WTC11 (cell line): ENCODE measurements around the gene HDAC3. TPM values are rescaled to one million over a fixed set of nuclear protein-coding genes. Genes with fewer than 3 reads are reported as not detected.
A peak's percentile ranks its signal among the peaks of the same experiment; 100 is the strongest.

Experiments used
- ATAC-seq: fragments of 200-7000 bp; cut with Tn5 transposase; 2 replicates; pipeline ENCODE4 v1.10.0; 2021; ENCODE audit warnings: mild to moderate bottlenecking, moderate library complexity
- CTCF ChIA-PET: fragments of 300-600 bp; sonication (Branson Sonifier 250); formaldehyde crosslinking; loops from one replicate; lab custom pipeline; 2021; ENCODE audit warnings: antibody characterized with exemption; lab: Charles Lee
- POLR2A ChIA-PET: fragments of 350-600 bp; sonication (Branson Sonifier 250); formaldehyde crosslinking; loops from one replicate; lab custom pipeline; 2021; ENCODE audit warnings: antibody characterized with exemption; lab: Charles Lee
- DNase-seq: peaks from one replicate; pipeline ENCODE4 v3.0.0; 2021; ENCODE audit warnings: low spot score
- H3K27ac Mint-ChIP-seq: 2 replicates; pipeline ENCODE4 v1.8.0; 2021; ENCODE audit warnings: mixed read lengths
- H3K27me3 Mint-ChIP-seq: 2 replicates; pipeline ENCODE4 v1.8.0; 2021; ENCODE audit warnings: low read depth, mild to moderate bottlenecking, moderate library complexity, mixed read lengths
- H3K36me3 Mint-ChIP-seq: 2 replicates; pipeline ENCODE4 v1.8.0; 2021; ENCODE audit warnings: mixed read lengths
- H3K4me1 Mint-ChIP-seq: 2 replicates; pipeline ENCODE4 v1.8.0; 2022; ENCODE audit warnings: mixed read lengths
- H3K4me3 Mint-ChIP-seq: 2 replicates; pipeline ENCODE4 v1.8.0; 2021; ENCODE audit warnings: mild to moderate bottlenecking, moderate library complexity, mixed read lengths
- H3K9me3 Mint-ChIP-seq: 2 replicates; pipeline ENCODE4 v1.8.0; 2021; ENCODE audit warnings: mixed read lengths
- ETV6 ChIP-seq: sonication (generic); formaldehyde crosslinking; IDR thresholded peaks from 2 replicates; pipeline ENCODE4 v1.8.1; 2022; ENCODE audit warnings: mild to moderate bottlenecking, missing genetic modification reagents
- GABPB1 ChIP-seq: sonication (generic); formaldehyde crosslinking; IDR thresholded peaks from 2 replicates; pipeline ENCODE4 v1.8.1; 2023; ENCODE audit warnings: mild to moderate bottlenecking, missing genetic modification reagents
- OVOL2 ChIP-seq: fragments of 250-450 bp; sonication (Bioruptor Pico); IDR thresholded peaks from 2 replicates; pipeline ENCODE4 v1.9.0; 2021; ENCODE audit warnings: mild to moderate bottlenecking, borderline replicate concordance
- SP1 ChIP-seq: sonication (generic); formaldehyde crosslinking; conservative IDR thresholded peaks from 2 replicates; pipeline ENCODE4 v1.8.1; 2022; ENCODE audit warnings: missing genetic modification reagents
- ZNF121 ChIP-seq: sonication (generic); formaldehyde crosslinking; IDR thresholded peaks from 2 replicates; pipeline ENCODE4 v1.8.0; 2023; ENCODE audit warnings: missing genetic modification reagents
- total RNA-seq: library from RNA; stranded (reverse); gene quantifications from 3 replicates; pipeline ENCODE4 v1.2.3, GENCODE V29; 2021
- TF ChIP-seq, protein P1 (sequence below): fragments of 250-450 bp; sonication (Bioruptor Pico); IDR thresholded peaks from 2 replicates; pipeline ENCODE4 v1.9.0; 2021; ENCODE audit warnings: mild to moderate bottlenecking
- TF ChIP-seq, protein P2 (sequence below): sonication (generic); formaldehyde crosslinking; IDR thresholded peaks from 2 replicates; pipeline ENCODE4 v1.8.1; 2022; ENCODE audit warnings: low read depth, missing genetic modification reagents, borderline replicate concordance
- TF ChIP-seq, protein P3 (sequence below): fragments of 200-600 bp; IDR thresholded peaks from 2 replicates; pipeline ENCODE4 v1.8.0; 2022; ENCODE audit warnings: antibody characterized with exemption
- TF ChIP-seq, protein P4 (sequence below): sonication (generic); formaldehyde crosslinking; IDR thresholded peaks from 2 replicates; pipeline ENCODE4 v1.8.1; 2022; ENCODE audit warnings: low read depth, mild to moderate bottlenecking, moderate library complexity, missing genetic modification reagents, borderline replicate concordance

Gene HDAC3
- total RNA-seq, 1 experiment from 2014 or later, result 96.2 TPM

DNA sequence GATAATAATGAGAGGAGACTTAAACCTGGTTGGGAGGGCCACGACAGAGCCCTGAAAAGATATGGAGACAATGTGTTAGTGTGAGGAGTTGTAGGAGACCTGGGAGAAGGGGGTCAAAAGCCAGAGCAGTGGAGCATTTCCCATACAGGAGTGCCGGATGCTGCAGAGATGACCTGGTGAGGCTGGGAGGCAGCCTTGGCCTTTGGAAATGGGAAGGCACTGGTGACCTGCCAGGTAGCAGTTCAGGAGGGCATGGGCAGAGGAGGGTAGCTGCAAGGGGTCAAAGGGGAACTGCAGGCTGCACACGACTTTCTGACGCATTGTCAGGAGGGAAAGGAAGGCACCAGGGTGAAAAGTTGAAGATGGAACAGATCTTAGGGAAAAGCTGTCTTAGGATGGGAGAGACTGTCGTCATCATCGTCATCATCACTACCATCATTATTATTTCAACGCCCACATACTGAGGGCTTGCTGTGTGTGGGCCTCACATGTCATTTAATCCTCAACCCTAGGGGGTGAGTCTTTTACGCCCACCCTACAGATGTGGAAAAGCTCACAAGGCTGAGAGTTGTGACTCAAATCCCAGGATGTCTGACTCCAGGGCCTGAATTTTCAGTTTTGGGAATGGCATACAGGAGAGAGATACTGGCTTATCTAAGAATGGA, 32.1 kb upstream of the HDAC3 start (continued):
- TF ChIP-seq, protein P1, sequence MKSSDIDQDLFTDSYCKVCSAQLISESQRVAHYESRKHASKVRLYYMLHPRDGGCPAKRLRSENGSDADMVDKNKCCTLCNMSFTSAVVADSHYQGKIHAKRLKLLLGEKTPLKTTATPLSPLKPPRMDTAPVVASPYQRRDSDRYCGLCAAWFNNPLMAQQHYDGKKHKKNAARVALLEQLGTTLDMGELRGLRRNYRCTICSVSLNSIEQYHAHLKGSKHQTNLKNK (CRISPR knock-in tag), result no peak
- TF ChIP-seq, protein P2, sequence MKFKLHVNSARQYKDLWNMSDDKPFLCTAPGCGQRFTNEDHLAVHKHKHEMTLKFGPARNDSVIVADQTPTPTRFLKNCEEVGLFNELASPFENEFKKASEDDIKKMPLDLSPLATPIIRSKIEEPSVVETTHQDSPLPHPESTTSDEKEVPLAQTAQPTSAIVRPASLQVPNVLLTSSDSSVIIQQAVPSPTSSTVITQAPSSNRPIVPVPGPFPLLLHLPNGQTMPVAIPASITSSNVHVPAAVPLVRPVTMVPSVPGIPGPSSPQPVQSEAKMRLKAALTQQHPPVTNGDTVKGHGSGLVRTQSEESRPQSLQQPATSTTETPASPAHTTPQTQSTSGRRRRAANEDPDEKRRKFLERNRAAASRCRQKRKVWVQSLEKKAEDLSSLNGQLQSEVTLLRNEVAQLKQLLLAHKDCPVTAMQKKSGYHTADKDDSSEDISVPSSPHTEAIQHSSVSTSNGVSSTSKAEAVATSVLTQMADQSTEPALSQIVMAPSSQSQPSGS (CRISPR knock-in tag), result no peak
- TF ChIP-seq, all 79 proteins: peak for 0

DNA sequence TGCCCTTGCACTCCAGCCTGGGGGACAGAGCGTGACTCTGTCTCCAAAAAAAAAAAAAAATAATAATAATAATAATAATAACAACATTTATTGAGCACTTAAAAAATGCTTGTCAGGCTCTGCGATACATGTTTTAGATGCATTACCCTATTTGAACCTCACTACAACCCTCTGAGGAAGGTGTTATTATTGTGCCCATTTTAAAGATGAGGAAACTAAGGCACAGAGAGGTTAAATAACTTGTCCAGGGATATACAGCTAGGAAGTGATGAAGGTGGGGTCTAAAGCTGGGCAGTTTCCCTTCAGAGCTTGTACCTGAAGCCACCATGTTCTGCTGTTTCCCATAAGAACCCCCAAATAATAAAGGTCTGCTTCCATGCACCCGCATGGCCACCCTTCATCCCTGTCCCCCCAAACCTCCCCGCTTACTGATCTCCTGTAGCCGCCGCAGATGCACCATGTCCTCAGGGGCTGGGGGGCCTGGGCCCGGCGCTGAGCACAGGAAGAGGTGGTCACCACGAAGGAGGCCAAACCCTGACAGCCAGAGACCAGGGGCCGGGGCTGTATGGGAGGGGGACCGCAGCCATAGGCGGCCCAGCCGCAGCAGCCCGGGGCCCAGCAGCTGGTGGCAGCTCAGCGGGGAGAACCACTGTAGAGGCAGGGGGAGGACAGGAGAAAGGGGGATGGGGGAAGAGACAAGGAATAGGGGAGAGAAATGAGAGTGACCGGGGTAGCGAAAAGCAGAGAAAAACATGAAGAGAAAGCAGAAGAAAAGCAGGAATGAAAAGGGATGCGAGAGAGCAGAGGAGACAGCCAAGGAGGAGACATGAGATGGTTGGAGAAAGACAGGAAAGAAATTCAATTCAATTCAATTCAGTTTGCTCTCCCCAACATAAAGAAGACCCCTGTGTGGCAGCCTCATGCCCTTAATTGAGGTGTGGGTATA, 29.6 kb upstream of the HDAC3 start:
- DNase-seq, result no peak
- CTCF ChIA-PET, result interaction anchor here (1.4 to 2.0 kb wide), 4 partner anchors 26 to 346 kb away, joined by 5 to 15 read pairs (median 9); partner anchors contain the start of genes DIAPH1 and GNPDA1
- H3K36me3 Mint-ChIP-seq, result peaks cover 45% of the 10 kb centered on the region

DNA sequence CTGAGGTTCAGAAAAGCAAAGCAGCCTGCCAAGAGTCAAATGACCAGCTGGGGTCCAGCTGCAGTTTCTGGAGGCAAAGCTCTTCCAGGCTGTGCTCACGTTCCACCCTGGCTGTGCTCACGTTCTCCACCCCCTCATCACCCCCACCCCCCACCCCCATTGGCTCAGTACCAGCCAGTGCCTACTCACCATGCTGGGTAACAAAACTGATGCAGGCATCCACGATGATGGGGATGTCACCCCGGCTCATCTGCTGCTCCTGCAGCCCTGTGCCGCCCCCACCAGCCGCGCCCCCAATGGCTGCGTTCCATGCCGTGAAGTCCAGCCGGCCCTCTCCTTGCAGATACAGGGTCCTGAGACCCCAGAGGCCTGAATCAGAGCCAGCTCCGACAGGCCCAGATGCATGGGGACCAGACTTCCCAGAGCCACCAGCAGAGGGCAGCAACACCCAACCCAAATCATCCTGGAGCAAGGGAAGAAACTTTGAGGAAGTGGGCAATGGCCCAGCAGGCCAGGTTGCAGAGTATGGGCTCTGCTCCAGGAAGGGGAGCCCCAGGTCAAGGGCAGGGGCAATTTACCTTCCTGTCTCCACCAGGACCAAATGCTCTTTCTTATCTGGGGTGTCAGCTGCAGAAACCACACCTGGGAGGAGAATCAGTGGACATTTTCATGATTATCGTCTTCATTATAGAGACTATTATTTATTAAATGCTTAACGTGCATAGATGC, 28.2 kb upstream of the HDAC3 start:
- ChIA-PET CTCF (interaction anchor here (0.6 to 2.0 kb wide), 35 partner anchors 8 to 347 kb away, joined by 3 to 26 read pairs (median 4); partner anchors contain the start of genes ARAP3, DELE1, DIAPH1 and FCHSD1), POLR2A (interaction anchor here (1.0 to 1.3 kb wide), 2 partner anchors 46 to 259 kb away, joined by 3 read pairs; partner anchors contain the start of genes DELE1 and DIAPH1)
- peak; percentile 95 for ATAC-seq
- no peak overlapping the region for H3K27ac Mint-ChIP-seq
- TF ChIP-seq GABPB1 (CRISPR knock-in tag), result no peak
- TF ChIP-seq, protein P3, sequence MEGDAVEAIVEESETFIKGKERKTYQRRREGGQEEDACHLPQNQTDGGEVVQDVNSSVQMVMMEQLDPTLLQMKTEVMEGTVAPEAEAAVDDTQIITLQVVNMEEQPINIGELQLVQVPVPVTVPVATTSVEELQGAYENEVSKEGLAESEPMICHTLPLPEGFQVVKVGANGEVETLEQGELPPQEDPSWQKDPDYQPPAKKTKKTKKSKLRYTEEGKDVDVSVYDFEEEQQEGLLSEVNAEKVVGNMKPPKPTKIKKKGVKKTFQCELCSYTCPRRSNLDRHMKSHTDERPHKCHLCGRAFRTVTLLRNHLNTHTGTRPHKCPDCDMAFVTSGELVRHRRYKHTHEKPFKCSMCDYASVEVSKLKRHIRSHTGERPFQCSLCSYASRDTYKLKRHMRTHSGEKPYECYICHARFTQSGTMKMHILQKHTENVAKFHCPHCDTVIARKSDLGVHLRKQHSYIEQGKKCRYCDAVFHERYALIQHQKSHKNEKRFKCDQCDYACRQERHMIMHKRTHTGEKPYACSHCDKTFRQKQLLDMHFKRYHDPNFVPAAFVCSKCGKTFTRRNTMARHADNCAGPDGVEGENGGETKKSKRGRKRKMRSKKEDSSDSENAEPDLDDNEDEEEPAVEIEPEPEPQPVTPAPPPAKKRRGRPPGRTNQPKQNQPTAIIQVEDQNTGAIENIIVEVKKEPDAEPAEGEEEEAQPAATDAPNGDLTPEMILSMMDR, result peak; percentile 92
- TF ChIP-seq, protein P4, sequence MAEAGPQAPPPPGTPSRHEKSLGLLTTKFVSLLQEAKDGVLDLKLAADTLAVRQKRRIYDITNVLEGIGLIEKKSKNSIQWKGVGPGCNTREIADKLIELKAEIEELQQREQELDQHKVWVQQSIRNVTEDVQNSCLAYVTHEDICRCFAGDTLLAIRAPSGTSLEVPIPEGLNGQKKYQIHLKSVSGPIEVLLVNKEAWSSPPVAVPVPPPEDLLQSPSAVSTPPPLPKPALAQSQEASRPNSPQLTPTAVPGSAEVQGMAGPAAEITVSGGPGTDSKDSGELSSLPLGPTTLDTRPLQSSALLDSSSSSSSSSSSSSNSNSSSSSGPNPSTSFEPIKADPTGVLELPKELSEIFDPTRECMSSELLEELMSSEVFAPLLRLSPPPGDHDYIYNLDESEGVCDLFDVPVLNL (CRISPR knock-in tag), result no peak
- peak; percentile 51; the same call in 1 of the 2 replicates for TF ChIP-seq ETV6
- peak; percentile 26; the same call in 1 of the 2 replicates for TF ChIP-seq ZNF121 (CRISPR knock-in tag)
- 0 out of 2 replicates have a peak, but pooled peaks have one; percentile 38 for TF ChIP-seq SP1 (CRISPR knock-in tag)
- no peak overlapping the region for H3K4me3 Mint-ChIP-seq
- peak; percentile 88 for DNase-seq
- no peaks in the 10 kb centered on the region for H3K27me3 Mint-ChIP-seq
- H3K36me3 Mint-ChIP-seq, result peaks cover 45% of the 10 kb centered on the region
- no peaks in the 10 kb centered on the region for H3K9me3 Mint-ChIP-seq
- H3K4me1 Mint-ChIP-seq, result peaks cover 11% of the 10 kb centered on the region

More for the DNA sequence above, 29.6 kb upstream of the HDAC3 start:
- no peaks in the 10 kb centered on the region for H3K27me3 Mint-ChIP-seq
- no peak for TF ChIP-seq OVOL2 (CRISPR knock-in tag)
- TF ChIP-seq, protein P2 (CRISPR knock-in tag), result no peak
- POLR2A ChIA-PET, result no interaction called here
- peak overlapping the region; percentile 57 for H3K27ac Mint-ChIP-seq
- peaks cover 11% of the 10 kb centered on the region for H3K4me1 Mint-ChIP-seq
- H3K9me3 Mint-ChIP-seq, result no peaks in the 10 kb centered on the region
- ATAC-seq, result no peak
- H3K4me3 Mint-ChIP-seq, result no peak overlapping the region
